GM10847 (cell line): Measurements from ENCODE around the gene CLEC2L.

ENCODE experiments used
- POLR2A ChIP-seq: IDR thresholded peaks from 2 replicates; pipeline ENCODE4 v1.6.1; 2011; ENCODE audit not compliant: insufficient read length; ENCODE audit errors: extremely low read depth

CLEC2L gene

GRCh38 chr7:139502226-139502625 lies 21.3 kb upstream of the CLEC2L start:
- no peak for TF ChIP-seq POLR2A

- TF ChIP-seq POLR2A = no peak
Observed at GRCh38 chr7:139505563-139505962, 17.9 kb upstream of the CLEC2L start.

- no peak for TF ChIP-seq POLR2A
Observed at GRCh38 chr7:139509535-139509934, 13.9 kb upstream of the CLEC2L start.

GRCh38 chr7:139511315-139511714 lies 12.2 kb upstream of the CLEC2L start:
- no peak for TF ChIP-seq POLR2A

GRCh38 chr7:139515266-139515665 lies 8.2 kb upstream of the CLEC2L start:
- no peak for TF ChIP-seq POLR2A

- TF ChIP-seq POLR2A = no peak
Observed at GRCh38 chr7:139521439-139521838, 2.0 kb upstream of the CLEC2L start.

GRCh38 chr7:139522830-139523198 lies 671 bp upstream of the CLEC2L start:
- TF ChIP-seq POLR2A = no peak

GRCh38 chr7:139523968-139524815 lies 707 bp downstream of the CLEC2L start:
- TF ChIP-seq POLR2A = no peak

GRCh38 chr7:139525239-139525638 lies 1.8 kb downstream of the CLEC2L start:
- no peak for TF ChIP-seq POLR2A

- no peak for TF ChIP-seq POLR2A
Observed at GRCh38 chr7:139525750-139526149, 2.3 kb downstream of the CLEC2L start.

- TF ChIP-seq POLR2A = no peak
Observed at GRCh38 chr7:139526578-139527544, 3.4 kb downstream of the CLEC2L start.

GRCh38 chr7:139531094-139531493 lies 7.6 kb downstream of the CLEC2L start:
- TF ChIP-seq POLR2A = no peak

- TF ChIP-seq POLR2A = no peak
Observed at GRCh38 chr7:139532636-139533155, 9.2 kb downstream of the CLEC2L start.

GRCh38 chr7:139534096-139534495 lies 10.6 kb downstream of the CLEC2L start:
- TF ChIP-seq POLR2A = no peak

GRCh38 chr7:139534966-139535651 lies 11.6 kb downstream of the CLEC2L start:
- TF ChIP-seq POLR2A = no peak
